GM19043 (cell line): Measurements from ENCODE around the gene MRPS11.
"Not testable (repeated sequence)": the region's sequence is repeated elsewhere in the genome, so short reads cannot be mapped to it uniquely, and the experiment has no call there.

Experiments
- ATAC-seq: cut with Tn5 transposase; IDR thresholded peaks from one replicate; pipeline ENCODE4 v1.9.1; 2021; ENCODE audit warnings: low read depth; ENCODE audit not compliant: unreplicated experiment

Gene MRPS11

DNA sequence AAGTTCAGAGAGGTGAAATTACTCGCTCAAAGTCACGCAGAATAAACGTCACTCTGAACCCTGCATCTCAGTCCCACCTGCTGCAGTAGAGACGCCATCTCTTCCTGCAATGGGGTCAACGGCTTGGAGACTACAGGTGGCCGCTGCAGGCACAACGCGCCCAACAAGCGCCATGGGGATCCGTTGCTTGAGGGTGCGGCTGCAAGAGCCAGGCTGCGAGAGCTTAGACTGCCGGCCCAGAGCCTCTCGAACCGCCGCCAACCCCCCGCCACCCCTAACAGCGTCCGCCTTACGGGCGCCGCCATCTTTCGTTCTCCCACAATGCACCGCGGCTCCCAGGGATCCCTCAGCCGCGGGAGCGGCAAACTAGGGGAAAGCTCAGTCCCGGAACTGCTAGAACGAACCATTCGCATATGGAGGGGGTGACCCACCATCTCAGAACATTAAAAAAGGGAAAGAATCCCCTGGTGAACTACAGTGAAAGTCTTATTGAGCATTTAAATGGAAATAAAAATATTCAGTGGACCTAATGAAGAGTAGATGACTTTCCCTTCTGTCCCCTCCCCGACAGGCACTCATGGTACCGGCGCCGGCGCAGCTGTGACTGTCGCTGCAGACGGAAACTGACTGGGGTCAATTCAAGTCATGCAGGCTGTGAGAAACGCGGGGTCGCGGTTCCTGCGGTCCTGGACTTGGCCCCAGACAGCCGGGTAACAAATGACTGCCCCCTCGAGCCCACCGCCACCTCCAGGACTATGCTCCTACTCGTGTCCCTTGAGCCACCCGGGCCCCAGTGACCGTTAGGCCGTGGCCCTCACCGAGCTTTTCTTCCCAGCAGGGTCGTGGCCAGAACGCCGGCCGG lies at the start of gene MRPS11, which contains the start of gene MRPL46:
Gene MRPS11 (plus strand): TSS at position 636 of the 862 bp plus-strand sequence. CDS start 10 bp downstream, at position 646.
Gene MRPL46 (minus strand): TSS at position 316 of the 862 bp plus-strand sequence. CDS start 11 bp downstream, at position 305.
- ATAC-seq: peak; percentile 86

DNA sequence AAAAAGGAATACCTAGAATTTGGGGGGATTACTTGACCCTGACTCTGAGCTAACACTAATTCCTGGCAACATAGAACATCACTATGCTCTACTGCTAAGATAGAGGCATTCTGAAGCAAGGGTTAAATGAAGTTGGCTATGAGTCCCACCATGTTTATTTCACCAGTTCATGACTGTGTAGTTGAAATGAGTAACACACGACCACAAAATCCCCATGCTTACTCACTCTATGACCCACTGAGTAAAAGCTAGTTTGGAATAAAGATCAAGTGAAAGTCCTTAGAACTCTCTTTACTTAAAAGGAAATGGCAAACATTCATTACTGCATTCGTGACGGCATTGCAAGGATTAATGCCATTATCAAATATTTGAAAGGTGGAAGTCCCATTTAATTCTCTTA lies 47.7 kb upstream of the MRPS11 start:
- ATAC-seq: no peak

DNA sequence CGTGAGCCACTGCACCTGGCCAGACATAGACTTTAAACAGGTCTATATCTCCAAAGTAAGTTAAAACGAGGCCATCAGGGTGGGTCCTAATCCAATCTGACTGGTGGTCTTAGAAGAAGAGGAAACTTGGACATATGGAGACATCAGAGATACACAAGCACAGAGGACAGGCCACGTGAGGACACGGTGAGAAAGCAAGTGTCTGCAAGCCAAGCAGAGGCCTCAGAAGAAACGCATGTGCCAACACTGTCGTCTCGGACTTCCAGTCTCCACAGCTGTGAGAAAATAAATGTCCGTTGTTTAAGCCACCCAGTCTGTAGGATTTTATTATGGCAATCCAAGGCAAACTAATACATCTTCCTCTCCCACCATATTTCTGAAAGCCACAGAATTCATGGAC lies 44.2 kb upstream of the MRPS11 start:
- no peak for ATAC-seq

DNA sequence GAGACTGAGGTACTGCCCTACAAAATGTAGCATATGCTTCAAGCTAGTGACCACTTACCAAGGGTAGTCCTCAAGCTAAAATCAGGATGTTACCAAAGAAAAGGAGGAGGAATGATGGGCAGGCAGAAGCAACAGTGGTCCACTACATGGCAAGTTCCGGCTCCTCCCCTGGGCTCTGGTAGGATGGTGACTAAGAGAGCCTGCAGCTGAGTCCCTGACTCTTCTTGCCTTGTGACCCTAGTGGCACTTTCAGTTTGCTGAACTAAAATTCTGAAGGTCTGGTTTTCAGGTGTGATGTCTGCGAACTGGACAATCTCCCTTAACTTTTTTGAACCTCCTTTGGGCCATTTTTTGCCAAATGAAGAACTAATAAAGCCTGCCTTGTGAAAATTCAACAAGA lies 41.2 kb upstream of the MRPS11 start:
- no peak for ATAC-seq

DNA sequence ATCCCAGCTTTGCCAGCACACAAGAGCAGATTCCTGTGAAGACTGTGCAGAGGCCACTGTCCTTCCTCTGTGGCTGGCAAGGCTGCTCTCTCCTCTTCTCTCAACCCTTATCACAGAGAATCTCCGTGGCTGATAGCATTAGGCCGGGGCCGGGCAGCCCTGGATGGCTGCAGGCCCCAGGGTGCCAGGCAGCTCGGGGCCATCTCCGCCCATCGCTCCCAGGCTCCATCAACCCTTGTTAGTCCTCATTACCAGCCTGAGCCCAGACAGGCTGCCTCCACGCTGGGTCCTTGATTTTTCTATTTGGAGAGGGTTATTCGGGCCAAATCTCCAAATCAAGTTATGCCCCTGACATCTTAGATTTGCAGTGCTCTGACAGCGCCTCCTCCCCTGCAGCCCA lies 39.5 kb upstream of the MRPS11 start:
- ATAC-seq: no peak

DNA sequence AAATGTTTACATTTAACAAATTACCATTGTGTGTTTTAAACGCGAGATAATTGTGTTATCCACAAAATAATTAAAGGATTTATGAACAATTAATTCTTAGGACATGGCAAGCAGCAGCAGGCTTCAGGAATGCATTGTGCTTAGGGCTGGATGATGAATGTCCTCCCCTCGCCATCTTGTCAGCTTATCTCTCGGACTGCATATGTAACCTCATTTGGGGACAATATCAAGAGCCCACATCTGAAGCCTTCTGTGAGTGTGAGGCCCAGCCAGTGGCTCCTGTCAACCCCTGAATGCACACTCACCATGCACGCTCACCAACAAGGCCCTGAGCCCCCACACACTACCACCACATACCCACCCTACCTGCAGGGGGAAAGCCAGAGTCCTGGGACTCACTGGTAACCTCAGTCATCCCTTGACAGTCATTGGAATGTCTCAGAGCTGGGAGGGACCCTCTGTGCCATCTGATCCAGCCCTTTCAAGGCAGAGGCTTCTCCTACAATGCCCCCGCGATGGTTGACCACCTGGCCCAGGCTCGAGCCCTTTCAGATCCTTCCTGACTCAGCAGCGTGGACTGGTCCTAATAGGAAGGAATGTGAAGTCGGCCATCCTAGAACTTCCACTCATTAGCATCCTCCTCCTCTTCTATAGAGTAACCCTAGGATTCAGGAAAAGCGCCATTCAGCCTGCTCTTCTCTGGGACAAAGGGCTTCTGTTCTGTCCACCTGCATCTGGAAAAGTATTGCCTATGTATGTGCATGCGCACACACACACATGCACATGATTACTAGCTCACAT lies 38.5 kb upstream of the MRPS11 start:
- no peak for ATAC-seq

DNA sequence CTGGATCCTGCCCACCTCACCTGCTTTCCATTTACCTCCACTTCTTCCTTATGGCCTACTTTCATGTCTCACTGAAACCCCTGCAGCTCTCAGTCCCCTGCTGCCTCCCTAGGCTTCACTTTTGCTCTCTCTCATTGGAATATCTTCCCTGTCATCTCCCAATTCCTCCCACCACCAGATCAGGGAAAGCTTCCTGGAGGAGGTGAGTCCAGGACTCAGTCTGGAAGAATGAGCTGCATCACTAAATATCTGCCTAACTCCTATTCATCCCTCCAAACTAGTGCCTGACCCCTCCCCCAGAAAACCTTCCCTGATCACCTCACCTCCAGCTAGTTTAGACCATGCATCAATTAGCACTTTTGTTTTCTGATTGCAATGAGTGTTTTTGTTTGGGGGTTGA lies 37.5 kb upstream of the MRPS11 start:
- no peak for ATAC-seq

DNA sequence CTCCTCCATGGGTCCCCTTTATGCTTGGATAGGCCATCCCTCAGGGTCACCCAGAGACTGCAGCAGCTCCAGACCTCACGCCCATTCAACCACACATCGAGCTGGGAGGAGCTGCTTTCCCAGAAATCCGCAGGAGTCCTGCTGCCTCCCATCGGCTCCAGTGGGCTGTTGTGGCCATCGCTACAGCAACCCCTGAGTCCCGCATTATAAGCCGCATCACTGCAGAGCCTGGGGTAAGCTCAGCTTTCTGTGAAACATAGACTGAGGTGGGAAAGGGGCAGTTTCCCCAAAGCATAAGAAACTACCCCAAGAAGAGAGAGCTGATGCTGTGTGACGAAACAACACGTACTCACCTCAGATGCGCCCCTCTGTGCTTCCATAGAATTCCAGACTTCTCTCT lies 36.1 kb upstream of the MRPS11 start:
- no peak for ATAC-seq

DNA sequence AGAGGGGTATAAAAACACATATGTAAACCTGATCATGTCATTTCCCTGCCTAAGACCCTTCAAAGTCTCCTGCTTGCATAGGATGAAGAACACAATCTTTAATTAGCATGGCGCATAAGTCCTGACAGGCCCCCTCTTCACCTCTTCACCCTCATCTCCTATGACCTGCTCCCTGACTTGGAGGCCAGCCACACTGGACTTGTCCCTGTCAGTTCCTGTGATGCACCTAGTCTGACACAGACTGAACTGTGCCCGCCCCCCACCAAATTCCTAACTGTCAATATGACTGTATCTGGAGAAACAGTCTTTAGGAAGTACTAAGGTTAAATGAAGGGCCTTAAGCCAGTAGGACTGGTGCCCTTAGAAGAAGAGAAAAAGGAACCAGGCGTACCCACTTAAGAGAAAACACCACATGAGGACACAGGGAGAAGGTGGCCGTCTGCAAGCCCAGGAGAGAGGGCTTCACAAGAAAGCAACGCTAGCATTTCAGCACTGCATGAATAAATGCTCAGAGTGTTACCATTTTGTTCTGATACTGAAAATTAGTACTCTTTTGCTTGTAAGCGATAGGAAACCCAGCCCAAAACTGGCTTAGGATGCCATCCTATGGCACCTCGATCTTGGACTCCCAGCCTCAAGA lies 34.3 kb upstream of the MRPS11 start:
- no peak for ATAC-seq

DNA sequence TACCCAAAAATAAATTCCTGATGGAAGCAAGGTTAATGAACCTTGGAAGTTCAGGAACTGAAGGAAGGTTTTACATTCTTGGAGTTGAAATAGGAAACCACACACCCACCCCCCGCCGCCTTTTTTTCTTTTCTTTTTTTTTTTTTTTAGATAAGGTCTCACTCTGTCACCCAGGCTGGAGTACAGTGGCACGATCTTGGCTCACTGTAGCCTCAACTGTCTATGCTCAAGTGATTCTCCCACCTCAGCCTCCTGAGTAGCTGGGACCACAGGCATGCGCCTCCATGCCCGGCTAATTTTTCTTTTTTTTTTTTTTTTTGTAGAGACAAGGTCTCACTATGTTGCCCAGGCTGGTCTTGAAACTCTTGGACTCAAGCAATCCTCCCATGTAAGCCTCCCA lies 33.4 kb upstream of the MRPS11 start:
- not testable (repeated sequence) for ATAC-seq

DNA sequence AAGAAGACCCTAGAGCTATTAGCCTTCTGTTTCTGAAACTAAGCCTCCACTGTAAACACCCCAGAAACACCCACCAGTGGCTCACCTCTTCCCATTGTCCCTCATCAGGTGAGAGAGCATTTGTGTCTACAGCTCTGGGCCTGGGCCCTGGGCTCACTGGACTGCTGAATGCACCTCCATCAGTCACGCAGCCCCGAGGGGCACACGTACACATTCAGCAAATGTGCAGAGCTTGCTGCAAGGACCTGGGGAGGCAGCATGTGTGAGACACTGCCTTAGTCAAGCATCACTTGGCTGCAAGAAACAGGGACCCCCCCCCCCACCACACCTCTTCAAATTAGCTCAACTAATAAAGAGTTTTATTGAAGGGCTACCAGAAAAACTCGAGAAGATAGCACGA lies 29.3 kb upstream of the MRPS11 start:
- ATAC-seq: no peak

DNA sequence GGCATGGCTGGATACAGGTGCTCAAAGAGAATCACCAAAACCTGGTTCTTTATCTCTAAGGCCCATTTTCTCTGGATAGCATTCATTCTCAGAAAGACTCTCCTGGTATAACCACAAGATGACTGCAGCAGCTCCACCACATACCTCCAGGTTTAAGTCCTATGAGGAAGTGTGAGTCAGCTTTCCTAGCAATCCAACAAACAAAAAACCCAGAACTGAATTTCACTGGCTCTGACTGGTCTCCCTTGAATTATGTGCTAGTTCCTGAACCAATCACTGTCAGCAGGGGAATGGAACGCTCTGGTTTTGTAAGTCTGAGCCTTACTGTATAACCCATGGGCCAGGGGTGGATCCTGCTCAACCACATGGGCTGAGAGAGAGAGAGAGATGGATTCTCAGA lies 27.5 kb upstream of the MRPS11 start:
- no peak for ATAC-seq

DNA sequence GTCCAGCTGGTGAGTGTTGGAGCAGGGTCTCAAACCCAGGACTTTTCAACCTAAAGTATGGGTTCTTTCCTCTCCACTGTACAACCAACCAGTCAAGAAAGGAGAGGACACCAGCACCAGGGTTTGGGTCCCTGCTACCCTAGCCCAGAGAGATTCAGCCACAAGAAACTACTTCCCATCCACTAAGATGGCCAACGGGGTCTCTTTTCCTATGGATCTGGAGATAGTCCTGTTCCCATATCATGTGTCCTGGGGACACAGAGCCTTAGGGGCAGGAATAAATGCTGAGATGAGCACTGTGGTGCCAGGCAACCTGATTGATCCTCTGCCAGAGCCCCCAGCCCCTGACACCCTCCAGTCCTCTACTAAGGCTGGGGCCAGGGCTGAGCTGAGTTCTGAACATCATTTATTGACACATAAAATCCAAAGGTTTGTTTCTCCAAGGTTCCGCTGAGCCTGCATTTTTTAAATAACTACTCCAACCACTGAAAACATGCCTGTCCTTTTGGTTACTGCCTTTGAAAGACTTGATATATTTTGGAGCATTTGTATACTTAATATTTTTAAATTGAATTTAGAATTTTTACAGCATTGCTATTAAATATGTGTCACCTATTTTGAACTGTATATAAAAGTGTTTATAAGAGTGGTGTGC lies 26.3 kb upstream of the MRPS11 start:
- ATAC-seq: no peak

DNA sequence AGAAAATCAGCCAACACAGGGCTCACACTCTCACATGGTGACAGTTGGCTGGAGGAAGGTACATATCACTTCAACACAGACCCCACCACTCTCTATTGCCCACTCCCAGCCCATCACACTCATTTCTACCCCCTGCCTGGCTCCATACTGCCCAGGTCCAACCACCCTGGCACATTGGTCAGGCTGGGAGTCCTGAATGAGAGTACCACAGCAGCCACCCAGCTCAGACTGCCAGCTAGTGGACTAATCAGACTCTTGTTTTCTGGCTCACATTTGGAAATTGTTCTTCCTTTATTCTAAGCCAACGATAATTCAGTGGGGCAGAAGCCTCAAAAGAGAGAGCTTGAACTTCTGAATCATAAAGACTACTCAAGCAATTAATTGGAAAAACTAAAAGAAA lies 20.3 kb upstream of the MRPS11 start:
- no peak for ATAC-seq

DNA sequence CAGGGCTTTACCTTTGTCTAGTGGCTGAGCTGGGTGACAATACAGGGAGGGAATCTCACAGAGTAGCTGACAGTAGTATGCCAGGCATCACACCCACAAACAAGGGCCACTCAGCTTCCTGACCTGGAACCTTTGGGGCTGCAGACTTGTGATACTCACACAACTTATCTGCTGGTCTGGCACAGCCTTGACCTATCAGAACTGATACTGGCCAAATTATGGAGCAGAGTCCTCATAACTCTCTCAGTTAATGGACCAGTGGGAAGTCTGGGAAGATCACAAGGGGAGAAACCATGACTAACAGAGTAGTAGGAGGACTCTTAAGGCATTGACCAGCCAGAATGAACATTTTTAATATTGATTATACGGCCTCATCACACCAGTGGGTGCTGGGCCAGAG lies 19.8 kb upstream of the MRPS11 start:
- ATAC-seq: no peak

DNA sequence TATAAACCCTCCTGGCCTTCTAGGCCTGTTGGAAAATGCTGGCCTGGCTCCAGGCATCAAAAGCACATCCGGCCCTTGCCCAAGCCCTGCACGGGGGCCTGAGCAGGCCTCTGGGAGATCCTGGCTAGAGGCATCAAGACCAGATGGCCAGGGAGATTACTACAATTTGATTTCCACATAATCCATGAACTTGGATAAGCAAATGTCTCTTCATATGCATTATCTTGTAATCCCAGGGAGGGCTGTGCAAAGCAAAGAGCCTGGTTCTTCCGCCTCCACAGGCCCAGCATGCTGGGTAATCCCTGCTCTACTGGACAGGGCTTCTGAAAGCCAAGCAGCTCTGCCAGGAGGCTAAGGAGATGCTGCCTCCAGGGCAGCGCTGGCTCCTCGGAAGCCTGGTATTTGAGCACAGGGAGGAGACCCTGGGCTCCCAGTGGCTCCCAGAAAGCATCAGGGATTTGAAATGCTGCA lies 18.5 kb upstream of the MRPS11 start:
- ATAC-seq: no peak

DNA sequence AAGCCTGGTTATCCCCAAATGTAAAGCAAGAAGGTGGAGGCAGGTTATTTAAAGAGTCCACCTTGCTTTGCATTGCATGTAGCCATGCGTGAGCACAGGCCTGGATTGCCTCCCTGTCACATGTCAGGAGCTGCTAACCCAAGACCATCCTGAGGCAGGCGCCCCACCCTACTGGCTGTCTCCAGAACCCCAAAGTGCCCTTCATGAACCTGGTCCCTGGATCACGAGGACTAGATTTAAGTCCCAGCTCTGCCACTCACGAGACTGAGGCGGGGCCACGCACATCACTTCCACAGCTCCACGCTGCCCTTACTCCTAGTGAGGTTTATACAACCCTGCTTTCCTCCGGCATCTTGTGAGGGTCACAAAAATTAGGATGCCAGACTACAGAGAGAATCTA lies 17.9 kb upstream of the MRPS11 start:
- no peak for ATAC-seq

DNA sequence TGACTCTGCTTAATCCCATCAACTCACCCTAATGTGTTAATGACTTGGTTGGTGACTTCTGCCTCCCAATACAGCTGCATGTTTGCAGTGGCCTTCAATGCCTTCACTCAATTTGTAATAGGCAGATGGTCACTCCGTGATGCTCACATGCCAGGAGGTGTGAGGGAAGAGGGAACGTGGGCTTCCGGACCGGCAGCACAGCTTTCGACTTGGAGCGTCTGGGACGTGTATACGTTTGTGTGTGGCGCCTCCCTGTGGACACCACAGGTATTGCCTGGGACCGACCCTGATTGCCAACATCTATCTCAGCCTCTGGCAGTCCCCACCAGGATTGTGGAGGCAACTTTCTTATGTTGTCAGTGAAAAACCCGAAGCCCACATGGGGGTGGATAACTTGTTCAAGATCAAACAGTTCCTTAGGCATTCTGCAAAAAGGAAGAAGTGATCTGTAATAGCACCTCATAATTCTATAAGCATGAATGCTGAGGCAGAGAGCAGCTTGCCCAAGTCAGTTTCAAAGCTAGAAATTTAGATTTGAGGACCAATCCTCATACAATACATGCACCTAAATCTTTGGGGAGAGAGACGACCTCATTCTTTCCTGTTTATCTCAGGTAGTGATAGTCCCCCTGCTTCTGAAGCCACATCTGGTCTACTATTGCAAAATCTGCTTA lies 17.2 kb upstream of the MRPS11 start:
- peak; percentile 40 for ATAC-seq

DNA sequence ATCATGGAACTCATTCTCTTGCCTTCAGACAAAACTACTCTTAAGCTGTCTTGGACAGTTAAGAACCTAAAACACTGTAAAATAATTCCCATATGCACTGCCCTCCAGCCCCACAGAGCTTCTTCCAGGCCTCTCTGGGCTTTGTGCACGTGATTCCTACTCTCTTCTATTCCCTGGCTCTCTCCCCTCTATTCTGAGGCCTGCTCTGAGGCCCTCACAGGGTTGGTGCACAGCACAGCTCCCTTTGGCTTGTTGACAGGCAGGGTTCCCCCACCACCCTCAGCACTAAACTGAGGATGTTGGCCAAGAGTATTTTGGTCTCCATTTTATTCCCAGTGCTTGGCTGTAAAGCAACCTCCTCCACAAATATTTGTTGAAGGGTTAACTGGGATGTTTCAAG lies 13.9 kb upstream of the MRPS11 start:
- no peak for ATAC-seq

DNA sequence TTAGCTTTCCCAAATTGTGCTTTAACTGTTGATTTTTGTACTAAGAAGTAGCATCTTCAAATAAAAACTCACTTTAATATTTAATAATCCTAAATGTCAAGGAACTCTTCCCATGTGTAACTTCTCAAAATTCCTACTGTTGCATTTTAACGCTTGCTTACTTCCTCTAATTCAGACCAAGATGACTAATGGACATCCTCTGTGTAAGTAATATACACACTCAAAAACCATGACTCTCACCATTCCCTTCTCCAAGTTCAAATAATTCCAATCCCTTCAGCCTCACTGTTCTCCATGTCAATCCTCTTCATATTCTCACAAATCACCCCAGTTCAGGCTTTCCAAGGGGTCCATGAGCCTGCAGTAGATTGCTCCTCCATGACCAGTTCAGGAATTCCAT lies 13.3 kb upstream of the MRPS11 start:
- ATAC-seq: no peak
